Calu3 (cell line): ENCODE measurements around the gene CNOT2. TPM values are rescaled to one million over a fixed set of nuclear protein-coding genes. Genes with fewer than 3 reads are reported as not detected.

Source experiments
- BruUV-seq: library from RNA; stranded (reverse); fragments of 400-500 nt; replicated peaks from 2 replicates; lab custom pipeline; 2021; lab: Mats Ljungman, UMichigan
- CTCF ChIA-PET: fragments of 300-600 bp; sonication (Branson Sonifier 250); formaldehyde crosslinking; loops from one replicate; lab custom pipeline; 2022; ENCODE audit warnings: antibody characterized with exemption; lab: Charles Lee
- DNase-seq: peaks from one replicate; pipeline ENCODE4 v3.0.0; 2022
- H3K27ac Mint-ChIP-seq: one replicate; pipeline ENCODE4 v1.8.0; 2022; ENCODE audit warnings: mixed read lengths; ENCODE audit not compliant: unreplicated experiment
- H3K27me3 Mint-ChIP-seq: one replicate; pipeline ENCODE4 v1.8.0; 2022; ENCODE audit warnings: mixed read lengths; ENCODE audit not compliant: unreplicated experiment
- H3K36me3 Mint-ChIP-seq: one replicate; pipeline ENCODE4 v1.8.0; 2022; ENCODE audit warnings: mild to moderate bottlenecking, moderate library complexity, mixed read lengths; ENCODE audit not compliant: insufficient read depth, unreplicated experiment
- H3K4me1 Mint-ChIP-seq: one replicate; pipeline ENCODE4 v1.8.0; 2022; ENCODE audit warnings: mild to moderate bottlenecking, low read depth, mixed read lengths; ENCODE audit not compliant: unreplicated experiment
- H3K4me3 Mint-ChIP-seq: one replicate; pipeline ENCODE4 v1.8.0; 2022; ENCODE audit warnings: mild to moderate bottlenecking, low read depth, moderate library complexity, mixed read lengths; ENCODE audit not compliant: unreplicated experiment
- H3K9me3 Mint-ChIP-seq: one replicate; pipeline ENCODE4 v1.8.0; 2022; ENCODE audit warnings: low read depth, mixed read lengths; ENCODE audit not compliant: unreplicated experiment
- intact Hi-C: fragments of 100-400 bp; cut with micrococcal nuclease; formaldehyde crosslinking; loops from one replicate; pipeline ENCODE4 v1.10.0; 2022; ENCODE audit not compliant: unreplicated experiment
- total RNA-seq: library from RNA; stranded (reverse); gene quantifications from 2 replicates; pipeline ENCODE4 v1.2.3, GENCODE V29; 2022
- TF ChIP-seq, protein P1 (sequence below): fragments of 200-600 bp; IDR thresholded peaks from one replicate; pipeline ENCODE4 v1.8.0; 2022; ENCODE audit warnings: antibody characterized with exemption; ENCODE audit not compliant: unreplicated experiment

Gene CNOT2
- total RNA-seq, 1 experiment from 2014 or later, result 126 TPM

DNA sequence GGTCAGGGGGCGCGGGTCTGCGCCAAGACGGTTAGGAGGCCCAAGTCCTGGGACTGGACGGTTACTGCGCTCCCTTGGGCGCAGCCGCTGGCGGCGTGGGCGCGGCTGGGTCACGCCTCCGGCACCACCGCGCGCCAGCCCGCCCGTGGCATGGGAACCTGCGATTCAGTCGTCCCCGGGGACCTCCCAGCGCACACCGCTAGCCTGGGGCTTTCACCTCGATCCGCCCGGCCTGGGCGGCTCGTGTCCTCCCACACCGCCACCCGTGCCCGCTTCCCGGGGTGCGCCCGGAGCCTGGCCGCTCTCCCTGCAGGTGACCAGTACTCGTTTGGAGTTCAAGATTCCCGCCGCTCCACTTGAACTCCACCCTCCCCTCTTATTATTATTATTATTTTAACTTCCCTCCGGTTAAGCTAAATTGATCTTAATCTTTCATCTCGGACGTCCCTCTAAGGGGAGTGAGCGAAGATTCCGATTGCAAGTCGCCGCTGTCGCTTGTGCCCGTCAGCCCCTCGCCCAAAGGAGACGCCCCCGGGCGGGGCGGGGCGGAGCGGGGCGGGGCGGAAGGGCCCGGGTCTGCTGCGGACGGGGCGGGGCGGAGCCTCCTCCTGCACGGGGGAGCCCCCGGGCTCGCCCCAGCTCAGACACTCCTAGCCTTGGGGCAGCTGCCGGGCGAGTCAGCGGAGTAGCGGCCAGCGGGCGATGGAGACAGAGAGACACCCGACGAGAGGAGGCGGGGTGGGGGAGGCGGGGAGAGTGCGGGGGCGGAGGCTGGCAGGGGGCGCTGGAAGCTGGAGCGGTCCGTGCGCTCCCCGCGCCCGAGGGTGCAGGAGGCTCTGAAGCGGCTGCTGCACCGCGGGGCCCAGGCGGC, 122.7 kb downstream of the CNOT2 start, which contains the start of gene KCNMB4:
Gene KCNMB4, plus strand, starts transcription at position 643 of the 871 bp plus-strand sequence. CDS start 445 bp downstream, outside the sequence.
- BruUV-seq, result no TSS peak
- Mint-ChIP-seq H3K9me3 (no peaks in the 10 kb centered on the region), H3K27me3 (no peaks in the 10 kb centered on the region), H3K27ac (peak within 1 kb of the TSS; percentile 86), H3K4me3 (peak within 1 kb of the TSS; percentile 99), H3K36me3 (peaks cover 30% of the 10 kb centered on the region), H3K4me1 (peaks cover 18% of the 10 kb centered on the region)
- TF ChIP-seq, protein P1, sequence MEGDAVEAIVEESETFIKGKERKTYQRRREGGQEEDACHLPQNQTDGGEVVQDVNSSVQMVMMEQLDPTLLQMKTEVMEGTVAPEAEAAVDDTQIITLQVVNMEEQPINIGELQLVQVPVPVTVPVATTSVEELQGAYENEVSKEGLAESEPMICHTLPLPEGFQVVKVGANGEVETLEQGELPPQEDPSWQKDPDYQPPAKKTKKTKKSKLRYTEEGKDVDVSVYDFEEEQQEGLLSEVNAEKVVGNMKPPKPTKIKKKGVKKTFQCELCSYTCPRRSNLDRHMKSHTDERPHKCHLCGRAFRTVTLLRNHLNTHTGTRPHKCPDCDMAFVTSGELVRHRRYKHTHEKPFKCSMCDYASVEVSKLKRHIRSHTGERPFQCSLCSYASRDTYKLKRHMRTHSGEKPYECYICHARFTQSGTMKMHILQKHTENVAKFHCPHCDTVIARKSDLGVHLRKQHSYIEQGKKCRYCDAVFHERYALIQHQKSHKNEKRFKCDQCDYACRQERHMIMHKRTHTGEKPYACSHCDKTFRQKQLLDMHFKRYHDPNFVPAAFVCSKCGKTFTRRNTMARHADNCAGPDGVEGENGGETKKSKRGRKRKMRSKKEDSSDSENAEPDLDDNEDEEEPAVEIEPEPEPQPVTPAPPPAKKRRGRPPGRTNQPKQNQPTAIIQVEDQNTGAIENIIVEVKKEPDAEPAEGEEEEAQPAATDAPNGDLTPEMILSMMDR, result no peak
- intact Hi-C loops, result loop anchor here (5.0 to 10.0 kb wide), 4 partner anchors 141 to 489 kb away; no protein-coding TSS in a partner anchor
- DNase-seq, result peak; percentile 93
- CTCF ChIA-PET, result interaction anchor here (0.6 to 1.1 kb wide), 3 partner anchors 25 to 778 kb away, joined by 3 to 7 read pairs (median 4); no protein-coding TSS in a partner anchor

DNA sequence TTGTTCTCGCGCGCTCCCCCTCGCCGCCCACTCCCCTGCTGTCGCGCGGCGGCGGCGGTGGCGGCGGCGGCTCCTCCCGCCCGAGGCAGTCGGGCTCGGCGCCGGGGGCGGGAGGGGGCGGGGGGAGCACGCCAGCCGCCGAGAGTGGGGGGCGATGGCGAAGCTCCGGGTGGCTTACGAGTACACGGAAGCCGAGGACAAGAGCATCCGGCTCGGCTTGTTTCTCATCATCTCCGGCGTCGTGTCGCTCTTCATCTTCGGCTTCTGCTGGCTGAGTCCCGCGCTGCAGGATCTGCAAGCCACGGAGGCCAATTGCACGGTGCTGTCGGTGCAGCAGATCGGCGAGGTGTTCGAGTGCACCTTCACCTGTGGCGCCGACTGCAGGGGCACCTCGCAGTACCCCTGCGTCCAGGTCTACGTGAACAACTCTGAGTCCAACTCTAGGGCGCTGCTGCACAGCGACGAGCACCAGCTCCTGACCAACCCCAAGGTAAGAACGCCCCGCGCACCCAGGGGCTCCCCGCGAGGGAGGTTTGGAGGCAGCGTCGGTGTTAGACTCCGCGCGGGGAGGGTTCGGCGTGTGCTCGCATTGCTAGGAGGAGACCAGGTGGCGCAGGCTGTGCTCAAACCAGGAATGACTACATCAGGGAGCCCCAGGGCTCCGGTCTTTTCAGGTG, 123.5 kb downstream of the CNOT2 start:
- Mint-ChIP-seq H3K27ac (peak overlapping the region; percentile 86), H3K4me1 (peaks cover 18% of the 10 kb centered on the region), H3K9me3 (no peaks in the 10 kb centered on the region), H3K4me3 (peak overlapping the region; percentile 99), H3K36me3 (peaks cover 30% of the 10 kb centered on the region), H3K27me3 (no peaks in the 10 kb centered on the region)
- BruUV-seq, result no TSS peak
- intact Hi-C loops, result loop anchor here (5.0 to 10.0 kb wide), 4 partner anchors 141 to 489 kb away; no protein-coding TSS in a partner anchor
- CTCF ChIA-PET, result interaction anchor here (1.1 kb wide), 2 partner anchors 24 to 210 kb away, joined by 4 read pairs; no protein-coding TSS in a partner anchor
- DNase-seq, result peak; percentile 66
- TF ChIP-seq, protein P1, result no peak

DNA sequence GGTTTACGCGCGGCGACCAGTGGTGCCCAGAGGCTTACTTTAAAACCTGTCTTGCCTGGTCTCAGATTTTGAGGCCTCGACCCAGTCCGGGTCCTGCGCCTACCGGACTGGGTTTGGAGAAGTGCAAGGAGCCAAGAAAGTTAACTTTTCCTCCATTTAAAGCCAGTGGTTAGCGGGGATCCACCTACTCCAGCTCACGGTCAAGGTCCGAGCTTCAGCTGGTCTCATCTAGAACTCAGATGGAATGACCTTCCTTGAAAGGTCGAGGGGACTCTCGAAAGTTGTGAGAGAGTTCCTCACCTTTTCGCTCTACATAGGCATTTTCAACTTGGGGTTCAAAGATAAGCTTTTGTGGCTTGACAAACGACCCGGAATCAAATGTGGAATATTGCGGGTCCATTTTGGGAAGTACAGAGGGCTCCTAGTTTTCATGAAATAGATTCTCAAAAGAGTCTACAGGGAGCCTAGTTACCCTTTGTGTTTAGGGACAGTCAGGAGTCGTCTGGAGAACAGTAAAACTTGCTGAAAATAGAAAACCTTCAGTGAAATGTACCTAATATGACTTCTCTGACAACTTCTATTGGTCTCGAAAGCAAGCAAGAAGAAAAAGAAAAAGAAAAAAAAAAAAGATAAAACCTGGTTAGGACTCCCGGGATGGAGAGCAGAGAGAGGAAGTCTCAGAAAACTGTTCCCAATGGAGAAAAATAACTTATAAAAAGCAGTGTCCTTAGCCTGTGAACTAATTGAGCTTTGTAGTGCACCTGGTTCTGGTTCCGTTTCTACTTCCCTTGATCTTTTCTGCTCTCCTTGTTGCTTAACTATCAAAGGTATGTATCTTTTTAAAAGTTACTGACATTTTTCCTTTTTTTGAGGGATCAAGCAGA, 124.3 kb downstream of the CNOT2 start:
- H3K27ac Mint-ChIP-seq, result peak overlapping the region; percentile 86
- CTCF ChIA-PET, result interaction anchor here (1.1 kb wide), 1 partner anchor 209 kb away, joined by 4 read pairs; no protein-coding TSS in a partner anchor
- intact Hi-C loops, result loop anchor here (5.0 to 10.0 kb wide), 4 partner anchors 140 to 490 kb away; no protein-coding TSS in a partner anchor
- no TSS peak for BruUV-seq
- peaks cover 18% of the 10 kb centered on the region for H3K4me1 Mint-ChIP-seq
- peak overlapping the region; percentile 99 for H3K4me3 Mint-ChIP-seq
- TF ChIP-seq, protein P1, result no peak
- no peaks in the 10 kb centered on the region for H3K27me3 Mint-ChIP-seq
- DNase-seq, result no peak
- peaks cover 30% of the 10 kb centered on the region for H3K36me3 Mint-ChIP-seq
- no peaks in the 10 kb centered on the region for H3K9me3 Mint-ChIP-seq
